Mammary epithelial cell (primary cell): ENCODE measurements around the gene GRID2.

ENCODE experiments used
- CTCF ChIP-seq, 2 donors: IDR thresholded peaks in 1 of 2; conservative IDR thresholded peaks in 1 of 2; 2 replicates each; pipeline ENCODE4 v1.5.1; 2011 to 2012; ENCODE audit warnings: inconsistent platforms in 2 of 2, low read length in 2 of 2, mild to moderate bottlenecking in 2 of 2, control low read depth in 1 of 2, low read depth in 1 of 2; ENCODE audit not compliant: insufficient read depth in 1 of 2; ENCODE audit errors: extremely low read depth in 1 of 2
- EZH2 ChIP-seq: IDR thresholded peaks from 2 replicates; pipeline ENCODE4 v1.6.1; 2012; ENCODE audit warnings: low read length, inconsistent platforms, borderline replicate concordance

DNA sequence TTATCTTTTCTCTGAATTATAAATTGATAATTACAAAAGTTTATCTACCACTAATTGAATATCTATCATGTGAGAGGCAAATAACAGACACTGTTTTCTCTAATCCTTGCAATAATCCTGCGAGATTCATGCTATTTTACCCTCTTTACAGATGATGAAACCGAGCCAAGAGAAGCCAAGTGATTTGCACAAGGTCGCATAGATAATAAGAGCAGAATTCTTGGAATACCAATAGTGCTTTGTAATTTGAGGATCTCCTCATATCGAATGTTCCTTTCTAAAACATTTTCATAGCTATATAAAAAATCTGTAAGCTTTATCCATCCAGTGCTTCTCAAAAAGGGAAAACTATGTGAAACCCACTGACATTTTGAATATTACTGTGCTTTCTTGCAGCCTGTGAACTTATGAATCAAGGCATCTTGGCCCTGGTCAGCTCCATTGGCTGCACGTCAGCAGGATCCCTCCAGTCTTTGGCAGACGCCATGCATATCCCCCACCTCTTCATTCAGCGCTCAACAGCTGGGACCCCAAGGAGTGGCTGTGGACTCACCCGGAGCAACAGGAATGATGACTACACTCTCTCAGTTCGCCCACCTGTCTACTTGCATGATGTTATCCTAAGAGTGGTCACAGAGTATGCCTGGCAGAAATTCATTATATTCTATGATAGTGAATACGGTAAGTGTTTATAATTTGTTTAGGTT lies 781.0 kb downstream of the GRID2 start:
- TF ChIP-seq CTCF (conservative IDR thresholded peaks at IDR 0.05 in 1 of 2, IDR thresholded peaks at IDR 0.05 in 1 of 2; ENCODE audit: extremely low read depth in 1 of 2, insufficient read depth in 1 of 2, low read depth in 1 of 2, low read length in 2 of 2) (no peak), EZH2 (no peak)
